Stomach (tissue), 9 donors: ENCODE measurements around the gene ZNF576. TPM values are rescaled to one million over a fixed set of nuclear protein-coding genes. Genes with fewer than 3 reads are reported as not detected.

Experiments
- DNase-seq, 2 donors: peaks; one replicate each; pipeline versions ENCODE4 v3.0.0 to v3.0.0-alpha.2; 2013 to 2019
- H3K27ac ChIP-seq, 5 donors: fragments of 200-600 bp in 4 of 5; sonication (generic) in 4 of 5; one replicate each; pipeline ENCODE4 v1.5.1; 2013 to 2019; ENCODE audit warnings: mild to moderate bottlenecking in 1 of 5, moderate library complexity in 1 of 5
- H3K27me3 ChIP-seq, 3 donors: fragments of 200-600 bp; sonication (generic); one replicate each; pipeline ENCODE4 v1.5.1; 2017 to 2019; ENCODE audit warnings: mixed run types in 1 of 3
- H3K36me3 ChIP-seq, 4 donors: fragments of 200-600 bp; sonication (generic); 1 replicate in 3 of 4; 2 replicates in 1 of 4; pipeline ENCODE4 v1.5.1; 2016 to 2019
- H3K4me1 ChIP-seq, 4 donors: fragments of 200-600 bp; sonication (generic); one replicate each; pipeline ENCODE4 v1.5.1; 2016 to 2019
- H3K4me3 ChIP-seq, 4 donors: fragments of 200-600 bp; sonication (generic) in 3 of 4; one replicate each; pipeline ENCODE4 v1.5.1; 2016 to 2019; ENCODE audit warnings: mild to moderate bottlenecking in 1 of 4
- H3K9me3 ChIP-seq, 4 donors: fragments of 200-600 bp; sonication (generic); one replicate each; pipeline ENCODE4 v1.5.1; 2016 to 2019
- EP300 ChIP-seq: sonication (generic); formaldehyde crosslinking; IDR thresholded peaks from one replicate; pipeline ENCODE4 v1.6.1; 2017; ENCODE audit warnings: antibody characterized with exemption
- POLR2A ChIP-seq, 4 donors: fragments of 450-650 bp; IDR thresholded peaks; one replicate each; pipeline ENCODE4 v1.6.1; 2016; ENCODE audit warnings: antibody characterized with exemption in 4 of 4, control low read depth in 2 of 4, mild to moderate bottlenecking in 1 of 4, moderate library complexity in 1 of 4
- POLR2AphosphoS5 ChIP-seq, 3 donors: sonication (generic); formaldehyde crosslinking; IDR thresholded peaks; one replicate each; pipeline ENCODE4 v1.6.1; 2016; ENCODE audit warnings: antibody characterized with exemption in 3 of 3
- WGBS, 5 donors: extraction: QIAGEN DNeasy Blood & Tissue Kit in 3 of 5; methylation state at CpG; one replicate each; pipeline versions ENCODE4 v1.1.5 to v1.1.7; 2013 to 2018; 5-methylcytosine and 5-hydroxymethylcytosine counted together
- intact Hi-C: fragments of 100-400 bp; cut with DNase I; formaldehyde crosslinking; loops from one replicate; pipeline ENCODE4 v1.15.1; 2023; ENCODE audit warnings: low total_unique reads
- polyA plus RNA-seq, 3 donors: library from polyadenylated mRNA; stranded (reverse); fragments of 200-250 nt; gene quantifications; one replicate each; pipeline ENCODE4 v1.2.3, GENCODE V29; 2013
- total RNA-seq, 5 donors: library from RNA; depleted of rRNA; stranded (reverse); fragments of >200 nt; gene quantifications; one replicate each; pipeline versions ENCODE4 v1.1.0 to v1.2.3, GENCODE V29; 2014 to 2016
- TF ChIP-seq, protein P1 (sequence below), 7 experiments: fragments of 450-650 bp in 4 of 7; fragments of 200-600 bp in 3 of 7; sonication (generic) in 3 of 7; IDR thresholded peaks; one replicate each; pipeline ENCODE4 v1.5.1; 2016 to 2019; ENCODE audit warnings: antibody characterized with exemption in 7 of 7, control low read depth in 2 of 7, mild to moderate bottlenecking in 1 of 7
- donor health status: healthy with polysubstance abuse.
- donor health status: Bipolar disorder and iron deficiency.
- donor health status: healthy.

Gene ZNF576
- total and polyA plus RNA-seq, 8 donors = 4.2 to 21.6 (median 15.6) TPM; not detected in 1

DNA sequence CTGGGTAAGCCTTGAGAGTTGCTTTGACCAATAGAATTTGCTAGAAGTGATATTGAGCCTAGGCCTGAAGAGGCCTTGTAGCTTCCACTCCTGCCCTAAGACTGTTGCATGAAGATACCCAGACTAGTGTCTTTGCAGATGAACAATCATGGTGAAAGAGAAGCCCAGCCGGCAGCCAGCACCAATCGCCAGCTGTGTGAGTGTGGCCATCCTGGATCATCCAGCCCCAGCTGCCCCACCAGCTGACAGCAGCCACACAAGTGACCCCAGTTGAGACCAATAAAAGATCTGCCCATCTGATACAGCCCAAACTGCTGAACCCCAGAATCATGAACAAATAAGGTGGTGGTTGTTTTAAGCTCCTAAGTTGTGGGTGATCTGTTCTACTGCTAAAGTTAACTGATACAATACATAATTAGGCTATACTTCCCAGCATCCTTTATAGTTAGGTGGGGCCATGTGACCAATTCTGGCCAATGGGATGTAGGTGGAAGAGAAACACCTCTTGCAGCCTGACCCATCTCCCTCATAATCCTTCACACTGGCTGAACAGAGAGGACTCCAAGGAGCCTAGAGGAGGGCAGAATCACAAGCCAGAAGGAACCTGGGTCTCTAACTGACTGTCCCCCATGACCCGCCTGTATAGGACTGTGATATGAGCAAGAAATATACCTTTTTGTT is 32.4 kb downstream of the ZNF576 start:
- no peak for DNase-seq
- no peaks in the 10 kb centered on the region for H3K36me3 ChIP-seq
- no peak overlapping the region for H3K27ac ChIP-seq
- WGBS, 5 donors = 87 to 98% (median 88%) methylated on average over 3 of the region's 3 CpGs
- peaks cover 0 to 10% (median 4%) of the 10 kb centered on the region in 4 donors for H3K4me1 ChIP-seq
- H3K9me3 ChIP-seq = no peaks in the 10 kb centered on the region
- no peak overlapping the region for H3K4me3 ChIP-seq
- H3K27me3 ChIP-seq = no peaks in the 10 kb centered on the region
- intact Hi-C loops = no loop called here
- TF ChIP-seq, protein P1, sequence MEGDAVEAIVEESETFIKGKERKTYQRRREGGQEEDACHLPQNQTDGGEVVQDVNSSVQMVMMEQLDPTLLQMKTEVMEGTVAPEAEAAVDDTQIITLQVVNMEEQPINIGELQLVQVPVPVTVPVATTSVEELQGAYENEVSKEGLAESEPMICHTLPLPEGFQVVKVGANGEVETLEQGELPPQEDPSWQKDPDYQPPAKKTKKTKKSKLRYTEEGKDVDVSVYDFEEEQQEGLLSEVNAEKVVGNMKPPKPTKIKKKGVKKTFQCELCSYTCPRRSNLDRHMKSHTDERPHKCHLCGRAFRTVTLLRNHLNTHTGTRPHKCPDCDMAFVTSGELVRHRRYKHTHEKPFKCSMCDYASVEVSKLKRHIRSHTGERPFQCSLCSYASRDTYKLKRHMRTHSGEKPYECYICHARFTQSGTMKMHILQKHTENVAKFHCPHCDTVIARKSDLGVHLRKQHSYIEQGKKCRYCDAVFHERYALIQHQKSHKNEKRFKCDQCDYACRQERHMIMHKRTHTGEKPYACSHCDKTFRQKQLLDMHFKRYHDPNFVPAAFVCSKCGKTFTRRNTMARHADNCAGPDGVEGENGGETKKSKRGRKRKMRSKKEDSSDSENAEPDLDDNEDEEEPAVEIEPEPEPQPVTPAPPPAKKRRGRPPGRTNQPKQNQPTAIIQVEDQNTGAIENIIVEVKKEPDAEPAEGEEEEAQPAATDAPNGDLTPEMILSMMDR (IDR thresholded peaks at IDR 0.05) = no peak
- TF ChIP-seq POLR2AphosphoS5 (IDR thresholded peaks at IDR 0.05) = no peak
- TF ChIP-seq POLR2A (IDR thresholded peaks at IDR 0.05) = no peak
- no peak for TF ChIP-seq EP300

DNA sequence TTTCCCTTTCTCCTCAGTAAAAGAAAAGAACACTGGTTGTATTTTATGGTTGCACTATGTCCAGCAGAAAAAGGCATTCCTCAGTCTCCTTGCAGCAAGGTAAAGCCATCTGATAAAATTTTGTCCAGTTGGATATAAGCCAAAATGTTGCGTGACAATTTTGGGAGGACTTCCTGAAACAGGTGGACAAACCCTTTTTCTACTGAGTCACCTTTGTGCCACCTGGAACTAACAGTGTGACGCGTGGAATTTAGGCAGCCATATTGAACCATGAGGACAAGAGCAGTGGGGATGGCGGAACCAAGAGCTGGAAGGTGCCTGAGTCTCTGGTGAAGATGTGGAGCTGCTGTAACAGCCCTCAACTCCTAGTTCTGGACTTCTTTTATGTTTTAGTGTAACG is 35.1 kb downstream of the ZNF576 start:
- Histone ChIP-seq H3K27me3 (peaks cover 0 to 16% (median 0%) of the 10 kb centered on the region in 3 donors), H3K36me3 (no peaks in the 10 kb centered on the region), H3K4me3 (no peak overlapping the region), H3K9me3 (no peaks in the 10 kb centered on the region), H3K4me1 (peaks cover 0 to 13% (median 4%) of the 10 kb centered on the region in 4 donors), H3K27ac (no peak overlapping the region)
- intact Hi-C loops = no loop called here
- no peak for DNase-seq
- TF ChIP-seq EP300 = no peak
- TF ChIP-seq POLR2A (IDR thresholded peaks at IDR 0.05) = no peak
- 80 to 86% (median 81%) methylated on average over 5 of the region's 5 CpGs for WGBS, 5 donors

DNA sequence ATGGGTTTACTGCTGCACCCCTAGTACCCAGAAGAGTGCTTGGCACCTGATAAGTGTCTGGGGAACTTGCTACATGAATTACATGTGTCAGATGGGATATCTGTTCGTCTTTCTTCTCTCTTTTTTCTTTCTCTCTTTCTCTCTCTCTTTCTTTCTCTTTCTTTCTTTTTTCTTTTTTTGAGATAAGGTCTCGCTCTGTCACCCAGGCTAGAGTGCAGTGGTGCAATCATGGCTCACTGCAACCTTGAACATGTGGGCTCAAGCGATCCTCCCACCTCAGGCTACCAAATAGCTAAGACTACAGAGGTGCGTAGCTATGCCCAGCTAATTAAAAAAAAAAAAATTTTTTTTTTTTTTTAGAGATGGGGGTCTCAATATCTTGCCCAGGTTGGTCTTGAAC is 37.1 kb downstream of the ZNF576 start:
- no peak overlapping the region for H3K4me3 ChIP-seq
- H3K36me3 ChIP-seq = no peaks in the 10 kb centered on the region
- H3K27ac ChIP-seq = no peak overlapping the region
- H3K27me3 ChIP-seq = peaks cover 0 to 28% (median 0%) of the 10 kb centered on the region in 3 donors
- no peaks in the 10 kb centered on the region for H3K9me3 ChIP-seq
- DNase-seq = no peak
- 82 to 92% (median 89%) methylated on average over 4 of the region's 4 CpGs for WGBS, 5 donors
- peaks cover 0 to 23% (median 7%) of the 10 kb centered on the region in 4 donors for H3K4me1 ChIP-seq
- no peak for TF ChIP-seq EP300
- no peak for TF ChIP-seq POLR2AphosphoS5 (IDR thresholded peaks at IDR 0.05)
- no peak for TF ChIP-seq POLR2A (IDR thresholded peaks at IDR 0.05)
- intact Hi-C loops = no loop called here

DNA sequence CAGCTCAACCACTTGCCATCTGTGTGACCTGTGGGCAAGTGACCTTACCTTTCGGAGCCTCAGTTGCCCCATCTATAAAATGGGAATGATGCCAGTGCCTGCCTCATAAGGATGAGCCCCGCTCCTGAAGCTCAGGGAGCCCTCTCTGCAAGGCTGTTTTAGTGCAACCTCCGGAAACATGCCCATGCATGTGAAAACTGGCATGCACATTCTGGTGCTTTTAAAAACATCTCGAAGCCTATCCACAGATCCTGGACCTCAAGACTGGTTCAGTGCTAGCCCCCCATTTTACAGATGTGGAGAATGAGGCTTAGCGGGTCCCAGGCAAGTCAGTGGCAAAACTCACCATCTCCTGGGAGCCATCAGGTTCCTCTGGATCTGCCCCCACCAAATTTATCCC is 37.7 kb downstream of the ZNF576 start:
- TF ChIP-seq EP300 (no peak), POLR2A (IDR thresholded peaks at IDR 0.05) (no peak), POLR2AphosphoS5 (IDR thresholded peaks at IDR 0.05) (no peak)
- TF ChIP-seq, protein P1 (IDR thresholded peaks at IDR 0.05) = no peak
- Histone ChIP-seq H3K36me3 (no peaks in the 10 kb centered on the region), H3K27ac (no peak overlapping the region), H3K9me3 (no peaks in the 10 kb centered on the region), H3K27me3 (peaks cover 0 to 34% (median 5%) of the 10 kb centered on the region in 3 donors), H3K4me3 (no peak overlapping the region), H3K4me1 (peaks cover 2 to 28% (median 12%) of the 10 kb centered on the region in 4 donors)
- WGBS, 5 donors = 73 to 91% (median 88%) methylated on average over 5 of the region's 5 CpGs
- intact Hi-C loops = no loop called here
- DNase-seq = no peak

DNA sequence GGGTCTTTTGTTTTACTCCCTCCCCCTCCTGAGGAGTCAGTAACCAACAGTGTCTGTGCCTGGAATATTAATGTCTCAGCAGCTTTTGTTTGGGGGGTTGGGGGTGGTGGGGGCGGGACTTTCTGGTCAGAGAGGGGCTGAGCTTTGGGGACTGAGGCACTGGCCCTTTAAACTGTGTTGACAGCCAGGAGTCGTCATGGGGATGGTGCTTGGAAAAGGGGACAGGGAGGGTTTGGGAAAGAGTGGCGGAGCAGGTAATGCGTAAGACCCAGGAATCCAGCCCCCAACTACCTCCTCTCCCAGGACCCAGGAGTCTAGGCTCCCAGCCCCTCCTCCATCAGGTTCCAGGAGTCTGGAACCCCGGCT is 38.1 kb downstream of the ZNF576 start:
- 22 to 63% (median 49%) methylated on average over 4 to 5 of the region's 5 CpGs for WGBS, 5 donors
- Histone ChIP-seq H3K36me3 (no peaks in the 10 kb centered on the region), H3K27me3 (peaks cover 0 to 38% (median 8%) of the 10 kb centered on the region in 3 donors), H3K27ac (peak overlapping the region in 1 of 5 donors; percentile 39), H3K9me3 (no peaks in the 10 kb centered on the region), H3K4me3 (peak overlapping the region in 1 of 4 donors; percentile 1), H3K4me1 (peaks cover 5 to 31% (median 14%) of the 10 kb centered on the region in 4 donors)
- intact Hi-C loops = no loop called here
- peak in 1 of 2 donors; percentile 63 for DNase-seq
- TF ChIP-seq POLR2A (IDR thresholded peaks at IDR 0.05) (no peak), POLR2AphosphoS5 (IDR thresholded peaks at IDR 0.05) (no peak), EP300 (no peak)
- TF ChIP-seq, protein P1 (IDR thresholded peaks at IDR 0.05) = no peak
